GM13977 (cell line): Measurements from ENCODE around the gene F12.

Experiments used
- DNase-seq: peaks from one replicate; pipeline ENCODE4 v3.0.0; 2012; ENCODE audit warnings: low spot score
- CTCF ChIP-seq: IDR thresholded peaks from 2 replicates; pipeline ENCODE4 v1.5.1; 2012; ENCODE audit warnings: mild to moderate bottlenecking, control low read depth; ENCODE audit not compliant: insufficient read depth; ENCODE audit errors: extremely low read depth, missing control alignments
- in situ Hi-C: fragments of 300-500 bp; cut with MboI; formaldehyde crosslinking; loops from one replicate; pipeline ENCODE4 v1.12.0; 2022; ENCODE audit warnings: low sequenced_read_pairs, low pct_unique_long_range_greater_than_20kb, mixed read lengths, inconsistent platforms; ENCODE audit not compliant: unreplicated experiment

The F12 gene

GRCh38 chr5:177428574-177429217 is 19.3 kb upstream of the F12 start:
- no peak for TF ChIP-seq CTCF
- DNase-seq, result no peak
- in situ Hi-C loops, result no loop called here

- DNase-seq, result no peak
- no peak for TF ChIP-seq CTCF
- in situ Hi-C loops, result no loop called here
Measured at GRCh38 chr5:177427919-177428573, 18.7 kb upstream of the F12 start.

GRCh38 chr5:177427211-177427822 is 18.0 kb upstream of the F12 start:
- TF ChIP-seq CTCF, result no peak
- no peak for DNase-seq
- in situ Hi-C loops, result no loop called here

GRCh38 chr5:177426566-177427210 is 17.3 kb upstream of the F12 start, which contains the start of gene GRK6:
Gene GRK6, plus strand, starts transcription at chr5:177426676. Its CDS starts 170 bp downstream, at chr5:177426846.
- in situ Hi-C loops, result no loop called here
- peak; percentile 57 for DNase-seq
- TF ChIP-seq CTCF, result no peak

GRCh38 chr5:177425801-177426565 is 16.6 kb upstream of the F12 start:
- DNase-seq, result peak; percentile 98
- no peak for TF ChIP-seq CTCF
- in situ Hi-C loops, result no loop called here
